ENCODE measurements around the gene EME2.

EME2 gene

GRCh38 chr16:1781254-1781653 is 8.6 kb downstream of the EME2 start:
- TF ChIP-seq, protein P1, sequence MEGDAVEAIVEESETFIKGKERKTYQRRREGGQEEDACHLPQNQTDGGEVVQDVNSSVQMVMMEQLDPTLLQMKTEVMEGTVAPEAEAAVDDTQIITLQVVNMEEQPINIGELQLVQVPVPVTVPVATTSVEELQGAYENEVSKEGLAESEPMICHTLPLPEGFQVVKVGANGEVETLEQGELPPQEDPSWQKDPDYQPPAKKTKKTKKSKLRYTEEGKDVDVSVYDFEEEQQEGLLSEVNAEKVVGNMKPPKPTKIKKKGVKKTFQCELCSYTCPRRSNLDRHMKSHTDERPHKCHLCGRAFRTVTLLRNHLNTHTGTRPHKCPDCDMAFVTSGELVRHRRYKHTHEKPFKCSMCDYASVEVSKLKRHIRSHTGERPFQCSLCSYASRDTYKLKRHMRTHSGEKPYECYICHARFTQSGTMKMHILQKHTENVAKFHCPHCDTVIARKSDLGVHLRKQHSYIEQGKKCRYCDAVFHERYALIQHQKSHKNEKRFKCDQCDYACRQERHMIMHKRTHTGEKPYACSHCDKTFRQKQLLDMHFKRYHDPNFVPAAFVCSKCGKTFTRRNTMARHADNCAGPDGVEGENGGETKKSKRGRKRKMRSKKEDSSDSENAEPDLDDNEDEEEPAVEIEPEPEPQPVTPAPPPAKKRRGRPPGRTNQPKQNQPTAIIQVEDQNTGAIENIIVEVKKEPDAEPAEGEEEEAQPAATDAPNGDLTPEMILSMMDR (IDR thresholded peaks at IDR 0.05; ENCODE audit: low read depth, low read length): no peak
- DNase-seq (ENCODE audit: extremely low read depth, low read depth): no peak

DNA sequence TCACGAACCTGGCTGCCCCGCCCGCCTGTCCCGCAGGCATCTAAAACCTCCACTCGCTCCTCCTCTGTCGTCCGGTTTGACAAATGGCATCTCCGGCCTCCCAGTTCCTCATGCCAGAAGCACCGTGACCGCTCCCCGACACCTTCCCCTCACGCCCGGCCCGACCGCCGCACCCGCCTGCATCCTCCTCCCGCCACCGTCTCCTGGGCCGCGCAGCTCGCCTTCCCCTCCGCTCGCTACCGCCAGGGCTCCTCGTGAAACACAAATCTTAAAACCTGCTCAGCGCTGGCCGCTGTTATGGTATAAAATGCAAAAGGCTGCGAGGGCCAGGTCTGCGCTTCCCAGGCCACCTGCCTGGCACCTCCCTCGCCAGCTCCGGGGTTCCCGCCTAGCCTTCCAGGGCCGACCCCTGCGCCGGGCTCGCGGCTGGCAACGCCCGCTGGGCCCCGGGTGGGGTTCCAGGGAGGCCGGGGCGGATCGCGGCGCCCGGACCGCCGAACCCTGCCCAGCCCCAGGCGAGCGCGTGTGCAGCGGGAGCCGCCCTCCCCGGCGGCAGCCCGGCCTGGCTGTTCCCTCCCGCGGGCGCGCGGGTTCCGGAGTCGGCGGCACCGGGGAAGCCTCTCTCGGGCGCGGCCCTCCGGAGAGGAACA is 9.3 kb downstream of the EME2 start:
- TF ChIP-seq, protein P1 (IDR thresholded peaks at IDR 0.05; ENCODE audit: low read depth, low read length): no peak
- no peak for DNase-seq (ENCODE audit: extremely low read depth, low read depth)

DNA sequence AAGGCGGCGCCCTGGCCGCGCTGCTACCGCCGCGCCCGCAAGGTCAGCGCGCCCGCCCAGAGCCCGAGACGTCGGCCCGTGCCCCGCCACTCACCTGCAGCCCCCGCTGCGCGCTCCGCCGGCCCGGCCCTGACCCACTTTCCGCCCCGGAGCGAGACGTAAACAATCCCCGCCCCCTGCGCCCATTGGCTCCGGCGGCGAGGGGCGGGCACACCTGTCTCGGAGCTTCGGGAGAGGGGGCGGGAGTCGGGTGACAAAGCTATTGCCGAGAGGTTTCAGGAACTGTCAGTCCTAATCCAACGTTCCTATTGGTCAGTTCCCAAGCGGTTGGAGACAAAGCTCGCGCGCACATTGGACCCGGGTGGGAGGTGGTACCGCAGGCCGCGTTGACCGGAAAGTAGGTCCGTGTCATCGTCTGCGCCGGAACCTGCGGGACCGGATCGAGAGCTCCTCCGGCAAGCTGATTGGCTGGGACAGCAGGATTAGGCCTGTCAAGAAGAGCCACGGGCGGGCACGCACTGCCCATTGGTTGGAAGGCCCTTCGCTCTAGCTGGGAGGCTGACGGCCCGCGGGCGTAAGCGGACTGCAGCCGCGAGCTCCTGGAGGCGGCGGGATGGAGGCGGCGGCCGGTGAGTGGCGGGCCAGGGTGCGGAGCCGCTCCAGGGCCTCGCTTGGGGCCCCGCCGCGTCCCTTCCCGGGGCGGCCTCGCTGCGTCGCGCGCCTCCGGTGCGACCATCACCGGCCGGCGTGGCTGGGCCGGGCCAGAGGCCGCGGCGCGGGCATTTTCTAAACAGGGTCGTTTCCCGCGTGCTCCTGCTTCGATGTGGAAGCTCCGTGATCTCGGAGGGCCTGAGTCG is 10.0 kb downstream of the EME2 start, which contains the start of the genes NUBP2 and SPSB3:
NUBP2 (plus strand) TSS at position 553 of the 857 bp plus-strand sequence; CDS start at position 614, 61 bp downstream.
SPSB3 (minus strand) TSS at position 164 of the 857 bp plus-strand sequence. CDS start 1,088 bp downstream, outside the sequence.
- TF ChIP-seq, protein P1 (IDR thresholded peaks at IDR 0.05; ENCODE audit: low read depth, low read length): no peak
- DNase-seq (ENCODE audit: extremely low read depth, low read depth): peak; percentile 100

- no peak for DNase-seq (ENCODE audit: extremely low read depth, low read depth)
- TF ChIP-seq, protein P1 (IDR thresholded peaks at IDR 0.05; ENCODE audit: low read depth, low read length): no peak
Observed at GRCh38 chr16:1784977-1785845, 12.6 kb downstream of the EME2 start.

DNA sequence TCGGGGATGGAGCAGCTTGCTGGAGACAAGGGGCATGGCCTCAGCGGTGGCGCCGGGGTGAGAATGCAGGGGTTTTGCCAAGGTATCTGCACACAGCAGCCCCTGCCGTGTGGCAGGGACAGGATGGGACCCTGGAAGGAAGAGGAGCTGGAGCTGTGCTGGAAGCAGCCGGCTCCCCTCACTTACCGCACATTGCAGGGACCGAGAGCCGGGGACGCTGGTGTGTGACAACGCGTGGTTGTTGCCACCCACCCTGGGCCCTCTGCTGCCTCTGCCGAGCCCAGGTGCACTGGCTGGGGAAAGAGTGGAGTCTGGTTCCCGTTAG is 13.2 kb downstream of the EME2 start:
- TF ChIP-seq, protein P1 (IDR thresholded peaks at IDR 0.05; ENCODE audit: low read depth, low read length): no peak
- no peak for DNase-seq (ENCODE audit: extremely low read depth, low read depth)

DNA sequence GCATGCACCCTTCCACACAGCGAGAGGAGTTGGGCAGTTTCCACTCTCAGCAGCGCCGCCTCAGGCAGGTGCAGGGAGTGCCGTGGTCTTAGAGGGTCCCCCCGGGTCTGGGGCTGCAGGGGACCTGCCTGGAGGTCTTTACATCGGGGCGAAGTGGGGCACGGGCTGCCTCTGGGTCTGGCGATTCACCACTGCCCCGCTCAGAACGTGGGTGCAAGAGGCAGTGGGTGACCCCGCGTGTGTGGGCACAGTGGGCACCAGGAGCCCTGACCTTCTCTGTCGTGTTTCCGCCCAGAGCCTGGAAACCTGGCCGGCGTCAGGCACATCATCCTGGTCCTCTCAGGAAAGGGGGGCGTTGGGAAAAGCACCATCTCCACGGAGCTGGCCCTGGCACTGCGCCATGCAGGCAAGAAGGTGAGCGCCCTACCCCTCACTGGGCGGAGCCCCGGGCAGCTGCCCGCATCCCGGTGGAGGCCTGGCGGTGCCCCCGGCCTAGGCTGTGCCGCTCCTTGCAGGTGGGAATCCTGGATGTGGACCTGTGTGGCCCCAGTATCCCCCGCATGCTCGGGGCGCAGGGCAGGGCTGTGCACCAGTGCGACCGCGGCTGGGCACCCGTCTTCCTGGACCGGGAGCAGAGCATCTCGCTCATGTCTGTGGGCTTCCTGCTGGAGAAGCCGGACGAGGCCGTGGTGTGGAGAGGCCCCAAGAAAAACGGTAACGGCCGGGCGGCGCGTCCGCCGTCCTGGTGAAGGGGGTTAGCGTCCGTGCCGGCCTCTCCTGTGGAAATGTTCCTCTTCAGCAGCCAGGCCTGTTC is 13.8 kb downstream of the EME2 start:
- DNase-seq (ENCODE audit: extremely low read depth, low read depth): no peak
- TF ChIP-seq, protein P1 (IDR thresholded peaks at IDR 0.05; ENCODE audit: low read depth, low read length): no peak
